Left ventricle myocardium inferior (tissue), 1 donor: ENCODE measurements around the gene DPP6. TPM values are rescaled to one million over a fixed set of nuclear protein-coding genes. Genes with fewer than 3 reads are reported as not detected.

Source experiments
- DNase-seq: peaks from one replicate; pipeline ENCODE4 v3.0.0-alpha.2; 2020
- H3K27ac ChIP-seq: fragments of 200-600 bp; replicated peaks from 2 replicates; pipeline ENCODE4 v1.8.0; 2021
- H3K27me3 ChIP-seq: fragments of 200-600 bp; 2 replicates; pipeline ENCODE4 v1.8.0; 2021; ENCODE audit warnings: low read depth
- H3K36me3 ChIP-seq: fragments of 200-600 bp; 2 replicates; pipeline ENCODE4 v1.8.0; 2021
- H3K4me1 ChIP-seq: fragments of 200-600 bp; 2 replicates; pipeline ENCODE4 v1.8.0; 2021
- H3K4me3 ChIP-seq: fragments of 200-600 bp; 2 replicates; pipeline ENCODE4 v1.8.0; 2021; ENCODE audit warnings: mild to moderate bottlenecking, moderate library complexity
- H3K9me3 ChIP-seq: fragments of 200-600 bp; replicated peaks from 2 replicates; pipeline ENCODE4 v1.8.0; 2021
- intact Hi-C: fragments of 100-400 bp; cut with micrococcal nuclease; formaldehyde crosslinking; loops from one replicate; pipeline ENCODE4 v1.11.0; 2022
- total RNA-seq: library from RNA; stranded (reverse); fragmentation: NEBNext Ultra II Directional; extraction: Animal tissue kit (Norgen Biotek cat#: 25700); gene quantifications from one replicate; pipeline ENCODE4 v1.2.1, GENCODE V29; 2021
- TF ChIP-seq, protein P1 (sequence below): fragments of 200-600 bp; IDR thresholded peaks from 2 replicates; pipeline ENCODE4 v1.8.0; 2021; ENCODE audit warnings: antibody characterized with exemption, mild to moderate bottlenecking, borderline replicate concordance
- donor health status: DM: no; HTN: yes; CAD: no; lungs with severe emphysema.

DPP6 gene
- total RNA-seq, 1 donor from 2014 or later, result 0.25 TPM

DNA sequence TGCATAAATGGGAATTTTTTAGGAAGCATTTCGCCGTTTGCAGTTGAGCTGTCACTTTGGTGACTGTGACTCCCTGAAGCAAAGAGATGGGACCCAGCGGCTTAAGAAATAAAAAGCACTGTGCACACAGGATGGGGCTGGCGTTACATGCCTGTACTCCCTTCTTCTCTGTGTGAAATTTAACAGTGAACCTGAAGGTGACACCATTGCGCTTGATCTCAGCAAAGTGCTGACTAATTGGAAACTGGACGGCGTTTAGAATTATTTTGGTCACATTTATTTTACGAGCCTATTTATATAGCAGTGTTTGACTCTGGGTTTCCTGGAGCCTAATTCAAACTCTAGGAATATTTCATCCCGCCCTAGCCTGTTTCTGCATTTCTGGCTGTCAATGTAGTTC is 804.5 kb downstream of the DPP6 start:
- Histone ChIP-seq H3K36me3 (no peaks in the 10 kb centered on the region), H3K4me1 (no peaks in the 10 kb centered on the region), H3K27ac (no peak overlapping the region), H3K27me3 (peaks cover 60% of the 10 kb centered on the region), H3K9me3 (peaks cover 7% of the 10 kb centered on the region), H3K4me3 (no peak overlapping the region)
- DNase-seq, result no peak
- TF ChIP-seq, protein P1, sequence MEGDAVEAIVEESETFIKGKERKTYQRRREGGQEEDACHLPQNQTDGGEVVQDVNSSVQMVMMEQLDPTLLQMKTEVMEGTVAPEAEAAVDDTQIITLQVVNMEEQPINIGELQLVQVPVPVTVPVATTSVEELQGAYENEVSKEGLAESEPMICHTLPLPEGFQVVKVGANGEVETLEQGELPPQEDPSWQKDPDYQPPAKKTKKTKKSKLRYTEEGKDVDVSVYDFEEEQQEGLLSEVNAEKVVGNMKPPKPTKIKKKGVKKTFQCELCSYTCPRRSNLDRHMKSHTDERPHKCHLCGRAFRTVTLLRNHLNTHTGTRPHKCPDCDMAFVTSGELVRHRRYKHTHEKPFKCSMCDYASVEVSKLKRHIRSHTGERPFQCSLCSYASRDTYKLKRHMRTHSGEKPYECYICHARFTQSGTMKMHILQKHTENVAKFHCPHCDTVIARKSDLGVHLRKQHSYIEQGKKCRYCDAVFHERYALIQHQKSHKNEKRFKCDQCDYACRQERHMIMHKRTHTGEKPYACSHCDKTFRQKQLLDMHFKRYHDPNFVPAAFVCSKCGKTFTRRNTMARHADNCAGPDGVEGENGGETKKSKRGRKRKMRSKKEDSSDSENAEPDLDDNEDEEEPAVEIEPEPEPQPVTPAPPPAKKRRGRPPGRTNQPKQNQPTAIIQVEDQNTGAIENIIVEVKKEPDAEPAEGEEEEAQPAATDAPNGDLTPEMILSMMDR, result no peak
- intact Hi-C loops, result no loop called here

DNA sequence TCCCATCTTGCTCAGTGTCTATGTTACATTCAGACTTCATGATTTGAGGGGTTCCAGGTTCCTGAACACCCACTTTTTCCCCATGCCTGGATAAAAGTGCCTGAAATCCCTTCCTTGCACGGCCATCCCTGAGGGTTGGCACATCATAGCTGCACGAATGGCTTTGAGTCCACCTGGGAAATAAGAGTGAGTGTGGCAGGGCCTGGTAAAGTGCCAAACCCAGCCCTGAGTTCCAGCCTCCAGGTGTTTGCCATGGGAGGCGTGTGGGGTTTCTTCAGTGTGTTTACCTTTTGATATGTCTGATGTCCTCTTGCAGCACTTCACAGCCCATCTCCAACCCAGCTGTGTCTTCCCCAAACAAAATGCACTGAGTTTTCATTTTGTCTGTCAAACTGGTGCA is 805.0 kb downstream of the DPP6 start:
- no peak overlapping the region for H3K27ac ChIP-seq
- peaks cover 7% of the 10 kb centered on the region for H3K9me3 ChIP-seq
- H3K27me3 ChIP-seq, result peaks cover 61% of the 10 kb centered on the region
- TF ChIP-seq, protein P1, result no peak
- DNase-seq, result no peak
- H3K4me3 ChIP-seq, result no peak overlapping the region
- intact Hi-C loops, result no loop called here
- H3K4me1 ChIP-seq, result no peaks in the 10 kb centered on the region
- H3K36me3 ChIP-seq, result no peaks in the 10 kb centered on the region

DNA sequence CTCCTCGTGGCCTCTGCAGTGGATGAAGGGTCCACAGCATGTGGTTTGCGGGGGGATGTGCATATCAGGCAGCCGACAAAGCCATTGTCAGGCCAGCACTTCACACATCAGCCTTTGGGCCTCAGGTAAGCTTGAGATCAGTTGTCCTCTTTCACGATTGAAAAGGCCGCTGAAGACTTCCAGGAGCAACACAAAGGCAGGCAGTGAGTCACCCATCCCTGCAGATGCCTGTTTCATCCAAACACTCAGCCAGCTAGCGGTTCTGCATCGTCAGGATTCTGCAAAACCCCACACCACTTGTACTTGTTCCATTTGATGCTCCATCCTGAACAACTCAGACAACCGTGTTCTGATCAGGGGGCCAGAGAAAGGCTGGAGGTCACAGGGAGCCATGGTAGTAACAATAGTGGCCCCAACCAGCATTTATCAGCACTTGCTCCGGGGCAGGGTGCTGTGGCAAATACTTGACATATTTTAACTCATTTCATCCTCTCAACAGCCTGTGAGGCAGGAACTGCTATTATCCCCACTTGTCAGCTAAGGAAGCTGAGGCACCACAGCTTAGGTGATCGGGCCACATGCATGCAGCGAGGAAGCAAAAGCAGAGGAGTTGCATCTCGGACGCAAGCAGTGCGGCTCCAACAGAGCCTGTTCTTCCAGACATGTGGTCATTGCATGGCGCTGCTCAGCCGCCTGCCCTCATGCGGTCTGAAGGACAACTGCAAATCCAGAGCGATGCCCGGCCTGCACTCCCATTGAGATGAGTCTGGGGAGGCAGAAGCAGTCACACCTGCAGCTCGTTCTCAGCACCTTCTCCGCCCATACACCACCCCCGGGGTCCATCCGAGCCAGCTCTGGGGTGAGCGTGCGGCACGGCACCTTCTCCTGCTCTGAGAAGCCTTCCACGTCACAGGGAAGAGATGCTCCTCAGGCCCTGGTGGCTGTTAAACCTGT is 805.8 kb downstream of the DPP6 start:
- no peak for DNase-seq

DNA sequence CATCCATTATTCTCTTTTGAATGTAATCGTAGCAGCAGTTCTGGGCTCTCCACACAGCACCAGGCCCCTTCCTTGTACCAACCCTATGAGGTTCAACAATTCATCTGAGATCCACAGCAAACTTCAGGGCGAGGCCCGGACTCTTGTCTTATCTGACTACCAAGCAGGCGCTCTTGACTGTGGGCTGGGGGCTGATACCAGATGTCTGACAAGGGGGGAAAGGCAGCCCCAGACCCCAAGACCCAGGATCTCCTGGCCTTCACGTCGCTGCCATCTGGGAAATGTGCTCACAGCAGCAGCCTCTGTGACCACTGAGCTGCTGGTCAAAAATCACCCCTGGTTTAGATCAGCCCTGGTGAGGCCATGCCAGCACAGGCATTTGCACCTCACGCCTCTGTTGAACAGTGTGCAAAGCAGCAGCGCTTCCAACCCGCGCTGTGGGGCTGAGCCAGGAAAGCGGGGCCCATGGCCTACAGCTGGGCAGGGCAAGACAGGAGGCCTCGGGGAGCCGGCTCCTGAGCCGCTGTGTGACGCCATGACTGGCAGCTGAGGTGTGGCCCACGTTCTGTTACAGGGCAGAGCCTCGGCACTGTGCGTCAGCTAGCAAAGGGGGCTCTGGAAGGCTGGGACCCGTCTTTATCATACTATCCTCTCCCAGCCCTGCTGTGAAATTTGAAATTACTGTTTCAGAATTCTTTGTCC is 806.8 kb downstream of the DPP6 start:
- no peaks in the 10 kb centered on the region for H3K4me1 ChIP-seq
- intact Hi-C loops, result no loop called here
- TF ChIP-seq, protein P1, result no peak
- H3K9me3 ChIP-seq, result no peaks in the 10 kb centered on the region
- no peak for DNase-seq
- H3K4me3 ChIP-seq, result no peak overlapping the region
- H3K36me3 ChIP-seq, result no peaks in the 10 kb centered on the region
- H3K27me3 ChIP-seq, result peaks cover 65% of the 10 kb centered on the region
- no peak overlapping the region for H3K27ac ChIP-seq

More for the DNA sequence above, 805.8 kb downstream of the DPP6 start:
- TF ChIP-seq, protein P1, result no peak
- Histone ChIP-seq H3K27ac (no peak overlapping the region), H3K4me3 (no peak overlapping the region), H3K4me1 (no peaks in the 10 kb centered on the region), H3K9me3 (peaks cover 3% of the 10 kb centered on the region), H3K27me3 (peaks cover 61% of the 10 kb centered on the region), H3K36me3 (no peaks in the 10 kb centered on the region)
- intact Hi-C loops, result no loop called here

DNA sequence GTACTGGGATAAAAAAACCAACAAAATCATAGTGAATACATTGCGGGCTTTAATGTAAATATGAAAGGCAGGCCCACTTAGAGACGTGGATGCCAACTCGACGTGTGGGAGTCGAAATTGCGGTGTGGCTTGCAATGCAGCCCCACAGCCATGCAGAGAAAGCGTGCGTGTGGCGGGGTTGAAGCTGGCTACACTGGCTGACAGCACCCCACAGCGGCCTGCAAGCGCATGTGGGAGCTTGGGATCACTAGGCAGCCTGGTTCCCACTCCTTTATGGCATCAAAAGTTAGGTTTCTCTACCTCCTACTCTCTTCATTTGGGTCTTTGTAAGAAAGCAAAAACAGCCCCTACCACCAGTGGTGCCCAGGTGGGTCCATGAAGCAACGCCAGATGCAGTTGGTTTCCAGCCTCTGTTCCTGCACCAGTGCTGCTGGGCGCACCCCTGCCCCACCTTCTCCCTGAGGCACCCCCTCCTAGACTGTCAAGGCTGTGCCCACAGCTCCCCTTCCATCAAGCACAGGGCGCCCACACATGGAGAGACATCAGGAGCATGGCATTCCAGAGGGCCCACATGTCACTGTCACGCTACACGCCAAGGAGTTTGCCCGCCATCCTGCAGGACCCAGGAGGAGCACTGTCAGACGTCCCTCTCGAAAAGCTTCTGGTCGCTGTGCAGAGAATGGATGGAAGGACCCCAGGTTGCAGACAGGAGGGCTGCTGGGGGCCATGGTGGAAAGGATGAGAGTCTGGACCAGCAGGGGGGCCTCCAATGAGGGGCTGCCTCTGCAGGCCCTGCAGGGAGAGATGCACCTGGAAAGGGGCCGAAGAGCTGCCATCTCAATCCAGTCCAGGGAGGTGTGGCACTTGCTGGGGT is 807.8 kb downstream of the DPP6 start:
- intact Hi-C loops, result no loop called here
- H3K27me3 ChIP-seq, result peaks cover 70% of the 10 kb centered on the region
- H3K9me3 ChIP-seq, result no peaks in the 10 kb centered on the region
- no peaks in the 10 kb centered on the region for H3K36me3 ChIP-seq
- TF ChIP-seq, protein P1, result no peak
- no peak overlapping the region for H3K4me3 ChIP-seq
- no peak for DNase-seq
- H3K4me1 ChIP-seq, result no peaks in the 10 kb centered on the region
- H3K27ac ChIP-seq, result no peak overlapping the region
